RWPE2 (cell line): ENCODE data around the gene VMO1.

Experiments used
- ATAC-seq: fragments of 200-7000 bp; cut with Tn5 transposase; 3 replicates; pipeline ENCODE4 v1.9.1; 2021; ENCODE audit warnings: low read depth
- DNase-seq: peaks from one replicate; pipeline ENCODE4 v3.0.0-alpha.2; 2020; ENCODE audit warnings: low spot score
- H3K27ac ChIP-seq: fragments of 450-650 bp; 2 replicates; pipeline ENCODE4 v1.5.1; 2017; ENCODE audit warnings: mild to moderate bottlenecking; ENCODE audit not compliant: poor library complexity, severe bottlenecking
- H3K27me3 ChIP-seq: fragments of 250-450 bp; sonication (Bioruptor Pico); 2 replicates; pipeline ENCODE4 v1.5.1; 2021; ENCODE audit warnings: mild to moderate bottlenecking, moderate library complexity; ENCODE audit not compliant: insufficient read depth, poor library complexity, severe bottlenecking
- H3K36me3 ChIP-seq: fragments of 250-450 bp; sonication (Bioruptor Pico); 2 replicates; pipeline ENCODE4 v1.5.1; 2020; ENCODE audit warnings: low read depth, mild to moderate bottlenecking, moderate library complexity
- H3K4me1 ChIP-seq: fragments of 250-450 bp; sonication (Bioruptor Pico); 2 replicates; pipeline ENCODE4 v1.5.1; 2021; ENCODE audit warnings: mild to moderate bottlenecking, moderate library complexity; ENCODE audit not compliant: insufficient read depth, poor library complexity, severe bottlenecking
- H3K4me3 ChIP-seq: fragments of 250-450 bp; sonication (Bioruptor Pico); 2 replicates; pipeline ENCODE4 v1.5.1; 2021; ENCODE audit warnings: mild to moderate bottlenecking, moderate library complexity; ENCODE audit not compliant: severe bottlenecking
- H3K9me3 ChIP-seq: fragments of 250-450 bp; sonication (Bioruptor Pico); 2 replicates; pipeline ENCODE4 v1.5.1; 2021; ENCODE audit warnings: mild to moderate bottlenecking, moderate library complexity; ENCODE audit not compliant: severe bottlenecking
- TF ChIP-seq, protein P1 (sequence below): fragments of 450-650 bp; IDR thresholded peaks from one replicate; pipeline ENCODE4 v1.5.1; 2017; ENCODE audit warnings: mild to moderate bottlenecking, moderate library complexity; ENCODE audit not compliant: poor library complexity, severe bottlenecking

VMO1 gene

GRCh38 chr17:4800462-4801196 lies 14.5 kb upstream of the VMO1 start:
- DNase-seq: no peak
- no peak for ATAC-seq
- H3K9me3 ChIP-seq: no peaks in the 10 kb centered on the region
- peaks cover 4% of the 10 kb centered on the region for H3K4me1 ChIP-seq
- no peaks in the 10 kb centered on the region for H3K27me3 ChIP-seq
- TF ChIP-seq, protein P1, sequence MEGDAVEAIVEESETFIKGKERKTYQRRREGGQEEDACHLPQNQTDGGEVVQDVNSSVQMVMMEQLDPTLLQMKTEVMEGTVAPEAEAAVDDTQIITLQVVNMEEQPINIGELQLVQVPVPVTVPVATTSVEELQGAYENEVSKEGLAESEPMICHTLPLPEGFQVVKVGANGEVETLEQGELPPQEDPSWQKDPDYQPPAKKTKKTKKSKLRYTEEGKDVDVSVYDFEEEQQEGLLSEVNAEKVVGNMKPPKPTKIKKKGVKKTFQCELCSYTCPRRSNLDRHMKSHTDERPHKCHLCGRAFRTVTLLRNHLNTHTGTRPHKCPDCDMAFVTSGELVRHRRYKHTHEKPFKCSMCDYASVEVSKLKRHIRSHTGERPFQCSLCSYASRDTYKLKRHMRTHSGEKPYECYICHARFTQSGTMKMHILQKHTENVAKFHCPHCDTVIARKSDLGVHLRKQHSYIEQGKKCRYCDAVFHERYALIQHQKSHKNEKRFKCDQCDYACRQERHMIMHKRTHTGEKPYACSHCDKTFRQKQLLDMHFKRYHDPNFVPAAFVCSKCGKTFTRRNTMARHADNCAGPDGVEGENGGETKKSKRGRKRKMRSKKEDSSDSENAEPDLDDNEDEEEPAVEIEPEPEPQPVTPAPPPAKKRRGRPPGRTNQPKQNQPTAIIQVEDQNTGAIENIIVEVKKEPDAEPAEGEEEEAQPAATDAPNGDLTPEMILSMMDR: no peak
- no peak overlapping the region for H3K27ac ChIP-seq
- H3K36me3 ChIP-seq: peaks cover 23% of the 10 kb centered on the region
- H3K4me3 ChIP-seq: no peak overlapping the region

DNA sequence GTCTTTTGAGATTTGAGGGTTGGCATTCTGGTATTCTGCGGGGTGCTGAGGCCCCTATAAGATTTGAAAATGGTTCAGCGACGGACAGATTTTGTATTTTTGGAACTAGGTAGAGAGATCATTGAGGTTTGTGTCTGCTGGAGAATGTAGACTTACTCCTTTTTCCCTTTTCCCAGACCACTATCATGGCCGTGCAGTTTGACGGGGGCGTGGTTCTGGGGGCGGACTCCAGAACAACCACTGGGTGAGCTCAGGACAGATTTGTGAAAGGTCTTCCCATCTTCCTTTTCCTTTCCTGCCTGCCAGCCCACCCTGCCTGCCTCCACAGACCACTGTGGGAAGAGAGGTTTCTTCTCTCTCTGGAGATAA lies 10.4 kb upstream of the VMO1 start:
- H3K9me3 ChIP-seq: no peaks in the 10 kb centered on the region
- H3K27ac ChIP-seq: peak overlapping the region; percentile 50
- H3K27me3 ChIP-seq: no peaks in the 10 kb centered on the region
- H3K4me3 ChIP-seq: peak overlapping the region; percentile 85
- ATAC-seq (peak; percentile 56; the same call in 1 of the 3 replicates), DNase-seq (no peak)
- TF ChIP-seq, protein P1: no peak
- peaks cover 4% of the 10 kb centered on the region for H3K4me1 ChIP-seq
- H3K36me3 ChIP-seq: peaks cover 23% of the 10 kb centered on the region

DNA sequence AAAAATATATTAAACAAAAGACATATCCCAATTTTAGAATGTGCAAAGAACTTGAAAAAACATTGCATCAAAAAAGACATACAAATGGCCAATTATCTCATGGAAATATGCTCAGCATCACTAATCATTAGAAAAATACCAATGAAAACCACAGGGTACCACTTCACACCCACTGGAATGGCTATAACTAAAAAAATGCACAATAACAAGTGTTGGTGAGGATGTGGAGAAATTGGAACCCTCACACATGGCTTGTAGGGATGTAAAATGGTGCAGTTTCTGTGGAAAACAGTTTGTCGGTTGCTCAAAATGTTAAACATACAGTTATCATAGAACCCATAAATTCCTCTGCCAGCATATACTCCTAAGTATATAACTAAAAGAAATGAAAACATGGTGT lies 9.0 kb upstream of the VMO1 start:
- H3K27ac ChIP-seq: peak overlapping the region; percentile 50
- H3K9me3 ChIP-seq: no peaks in the 10 kb centered on the region
- peaks cover 23% of the 10 kb centered on the region for H3K36me3 ChIP-seq
- DNase-seq (no peak), ATAC-seq (no peak)
- H3K4me1 ChIP-seq: peaks cover 4% of the 10 kb centered on the region
- no peaks in the 10 kb centered on the region for H3K27me3 ChIP-seq
- peak overlapping the region; percentile 85 for H3K4me3 ChIP-seq
- TF ChIP-seq, protein P1: no peak

GRCh38 chr17:4790705-4791088 lies 4.5 kb upstream of the VMO1 start:
- TF ChIP-seq, protein P1: no peak
- ATAC-seq: no peak
- H3K27ac ChIP-seq: peak overlapping the region; percentile 82

More at GRCh38 chr17:4790705-4791088, 4.5 kb upstream of the VMO1 start:
- Histone ChIP-seq H3K27me3 (no peaks in the 10 kb centered on the region), H3K36me3 (no peaks in the 10 kb centered on the region), H3K4me3 (no peak overlapping the region), H3K4me1 (peaks cover 7% of the 10 kb centered on the region), H3K9me3 (no peaks in the 10 kb centered on the region)
- no peak for DNase-seq
